GM21619 (cell line): ENCODE measurements around the gene RAD23B.
"Not testable (repeated sequence)": the region's sequence is repeated elsewhere in the genome, so short reads cannot be mapped to it uniquely, and the experiment has no call there.

Experiments
- ATAC-seq: cut with Tn5 transposase; IDR thresholded peaks from one replicate; pipeline ENCODE4 v1.9.1; 2021; ENCODE audit not compliant: unreplicated experiment

RAD23B gene

DNA sequence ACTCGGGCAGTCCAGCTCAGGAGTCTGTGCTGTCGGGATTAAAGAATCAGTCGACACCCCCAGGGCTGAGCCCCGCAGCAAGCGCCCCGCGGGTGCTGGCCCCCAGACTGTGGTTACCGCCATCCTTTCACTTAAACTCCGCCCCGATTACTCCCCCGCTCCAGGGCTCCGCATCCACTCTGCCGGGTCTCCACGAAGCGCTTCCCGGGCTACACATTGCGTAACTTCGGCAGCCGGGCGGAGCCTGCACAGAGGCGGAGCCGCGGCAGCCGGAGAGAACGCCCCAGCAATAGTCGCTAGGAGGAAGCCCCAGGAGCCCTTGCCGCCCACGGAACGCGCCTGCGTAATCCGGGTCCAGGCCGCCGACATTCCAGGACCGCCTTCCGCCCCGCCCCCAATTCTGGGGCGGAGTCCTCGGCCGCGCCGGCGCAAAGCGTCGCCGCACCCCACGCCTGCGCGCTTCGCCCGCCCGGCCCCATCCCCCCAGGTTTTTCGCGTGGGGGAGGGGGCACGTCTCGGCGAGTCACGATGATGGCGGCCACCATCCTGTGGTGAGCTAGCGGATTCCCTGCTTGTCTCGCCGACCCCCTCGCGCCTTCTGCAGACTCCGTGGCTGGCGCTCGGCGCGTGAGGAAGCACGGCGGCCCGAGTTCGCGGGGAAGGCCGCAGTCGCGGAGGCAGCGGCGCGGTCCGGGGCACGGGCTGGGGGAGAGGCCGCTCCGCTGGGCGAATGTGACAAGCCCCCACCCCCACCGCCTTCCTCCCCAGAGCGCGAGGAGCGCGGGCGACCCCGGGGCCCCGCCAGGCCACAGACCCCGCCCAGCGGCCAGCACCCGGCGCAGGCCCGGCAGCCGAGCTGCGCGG is at the start of gene RAD23B:
TSS of gene RAD23B (plus strand) at position 521 of the 864 bp plus-strand sequence. CDS start 351 bp downstream, outside the sequence.
- ATAC-seq: peak; percentile 86

DNA sequence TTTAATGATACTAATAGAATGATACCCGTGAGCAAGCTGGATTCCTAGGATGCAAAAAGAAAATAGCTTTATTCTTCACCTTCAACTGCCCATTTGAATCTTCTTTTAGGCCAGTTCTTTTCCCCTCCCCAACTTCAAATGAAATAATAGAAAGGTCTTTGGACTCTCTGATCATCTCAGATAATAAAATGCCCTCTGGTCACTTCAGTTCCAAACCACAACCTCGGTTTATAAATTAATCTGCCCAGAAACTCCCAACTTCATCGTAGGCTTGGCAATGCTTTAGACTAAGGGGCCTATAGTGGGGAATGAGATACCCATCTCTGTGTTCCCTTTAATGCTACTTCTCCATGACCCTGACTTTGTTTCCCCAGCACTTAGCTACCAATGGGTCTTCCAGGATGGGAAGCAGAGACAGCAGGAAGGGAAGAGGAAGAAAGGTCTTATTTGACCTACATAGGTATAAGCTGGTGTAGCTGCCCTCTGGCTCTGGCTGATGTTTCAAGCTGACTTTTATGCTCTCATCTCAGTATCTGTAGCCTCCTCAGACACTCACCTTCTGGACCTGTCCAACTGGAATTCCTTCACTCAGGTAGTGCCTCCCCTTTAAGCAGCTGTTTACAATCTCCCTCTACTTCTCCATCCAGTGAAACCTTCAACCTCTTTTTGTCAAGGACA is 47.2 kb upstream of the RAD23B start:
- no peak for ATAC-seq

DNA sequence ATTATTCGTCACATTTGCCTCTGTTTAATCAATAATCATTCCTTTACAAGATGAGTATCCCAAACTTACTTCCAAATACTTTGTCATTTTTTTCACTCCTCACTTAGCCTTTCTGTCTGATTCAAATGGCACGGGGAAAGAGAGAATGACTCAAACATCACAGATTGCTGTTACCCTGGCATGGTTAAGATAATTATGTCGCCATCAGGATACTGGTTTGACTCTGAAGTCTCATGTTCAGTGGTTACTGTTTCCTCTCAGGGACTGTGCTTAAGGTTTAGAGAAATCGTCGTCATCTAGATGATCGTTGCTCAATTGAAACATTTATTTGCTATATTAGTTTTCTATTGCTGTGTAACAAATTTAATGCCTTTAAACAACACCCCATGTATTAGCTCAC is 45.2 kb upstream of the RAD23B start:
- peak; percentile 53 for ATAC-seq

DNA sequence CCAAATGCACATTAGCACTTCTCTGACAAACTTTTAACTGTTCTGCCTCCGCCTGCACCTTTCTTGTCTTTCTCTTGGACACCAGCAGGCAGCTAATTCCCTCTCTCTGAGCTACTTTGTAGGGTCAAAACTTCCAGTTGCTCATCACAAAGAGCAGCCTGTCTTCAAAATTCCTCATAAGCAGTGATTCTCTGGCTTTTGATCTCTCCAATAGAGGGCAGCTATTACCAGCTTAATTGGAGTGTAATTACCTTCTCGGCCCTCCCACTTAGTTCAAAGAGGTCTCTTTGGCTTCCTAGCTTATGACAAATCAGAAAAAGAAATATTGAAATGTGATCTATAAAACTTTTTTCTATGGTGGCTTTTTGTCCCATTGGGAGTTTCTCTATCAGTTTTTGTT is 43.6 kb upstream of the RAD23B start:
- ATAC-seq: no peak

DNA sequence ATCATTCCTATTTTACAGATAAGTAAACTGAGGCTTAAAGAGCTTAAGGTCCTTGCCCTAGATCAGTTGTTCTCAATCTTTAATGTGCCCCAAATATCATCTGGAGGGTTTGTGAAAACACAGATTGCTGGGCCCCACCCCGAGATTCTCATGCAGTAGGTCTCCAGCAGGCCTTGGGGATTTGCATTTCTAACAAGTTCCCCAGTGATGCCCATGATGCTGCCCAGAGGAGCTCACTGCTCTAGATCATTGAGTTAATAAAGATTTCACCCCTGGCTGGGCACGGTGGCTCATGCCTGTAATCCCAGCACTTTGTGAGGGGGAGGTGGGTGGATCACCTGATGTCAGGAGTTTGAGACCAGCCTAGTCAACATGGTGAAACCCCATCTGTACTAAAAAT is 42.8 kb upstream of the RAD23B start:
- ATAC-seq: no peak

DNA sequence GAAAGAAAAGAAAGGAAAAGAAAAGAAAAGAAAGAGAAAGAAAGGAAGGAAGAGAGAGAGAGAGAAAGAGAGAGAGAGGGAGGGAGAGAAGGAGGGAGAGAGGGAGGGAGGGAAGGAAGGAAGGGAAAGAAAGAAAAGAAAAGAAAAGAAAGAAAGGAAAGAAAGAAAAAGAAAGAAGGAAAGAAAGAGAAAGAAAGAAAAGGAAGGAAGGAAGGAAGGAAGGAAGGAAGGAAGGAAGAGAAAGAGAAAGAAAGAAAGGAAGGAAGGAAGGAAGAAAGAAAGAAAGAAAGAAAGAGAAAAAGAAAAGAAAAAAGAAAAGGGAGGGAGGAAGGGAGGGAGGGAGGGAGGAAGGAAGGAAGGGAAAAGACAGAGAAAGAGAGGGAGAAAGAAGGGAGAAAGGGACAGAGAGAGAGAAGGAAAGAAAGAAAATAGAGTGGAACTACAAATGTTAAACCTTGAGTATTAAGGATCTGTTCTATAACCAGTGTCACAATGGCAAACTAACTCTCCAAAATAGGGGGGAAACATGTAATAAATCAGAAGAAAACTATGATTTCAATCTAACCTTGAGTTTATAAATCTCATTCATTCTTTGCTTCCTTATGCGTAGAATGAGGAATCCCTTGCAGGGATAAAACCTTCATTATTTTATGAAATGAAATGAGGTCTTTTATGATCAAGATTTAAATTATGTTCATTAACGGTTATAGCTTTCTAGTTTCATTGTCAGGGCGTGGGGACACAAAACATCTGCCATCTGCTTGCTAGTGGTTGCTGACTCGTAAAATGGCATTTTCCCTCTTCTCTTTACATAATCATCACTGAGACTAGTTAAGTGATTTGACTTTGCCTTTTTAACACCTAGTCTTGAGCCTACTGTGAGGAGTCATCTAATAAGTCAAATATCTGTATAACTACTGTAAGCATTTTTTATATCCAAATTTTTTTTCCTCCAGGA is 40.7 kb upstream of the RAD23B start:
- ATAC-seq: no peak

DNA sequence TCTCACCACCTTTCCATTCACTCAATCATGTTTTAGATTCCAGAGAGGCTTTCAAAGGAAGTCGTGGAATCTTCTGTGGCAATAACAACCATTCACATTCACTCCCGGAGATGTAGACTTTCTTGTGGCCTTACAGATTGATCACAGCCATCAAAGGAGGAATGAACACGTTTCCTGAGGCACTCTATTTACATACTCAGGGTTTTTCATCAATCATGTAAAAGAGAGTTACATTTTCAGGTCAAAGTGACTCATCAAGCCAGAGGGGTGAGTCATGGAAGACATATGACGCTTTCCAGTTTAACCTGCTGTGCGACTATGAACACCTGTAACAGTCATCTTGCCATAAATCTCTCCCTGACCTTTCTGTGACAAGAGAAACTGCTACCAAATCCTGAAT is 39.3 kb upstream of the RAD23B start:
- ATAC-seq: peak; percentile 87

DNA sequence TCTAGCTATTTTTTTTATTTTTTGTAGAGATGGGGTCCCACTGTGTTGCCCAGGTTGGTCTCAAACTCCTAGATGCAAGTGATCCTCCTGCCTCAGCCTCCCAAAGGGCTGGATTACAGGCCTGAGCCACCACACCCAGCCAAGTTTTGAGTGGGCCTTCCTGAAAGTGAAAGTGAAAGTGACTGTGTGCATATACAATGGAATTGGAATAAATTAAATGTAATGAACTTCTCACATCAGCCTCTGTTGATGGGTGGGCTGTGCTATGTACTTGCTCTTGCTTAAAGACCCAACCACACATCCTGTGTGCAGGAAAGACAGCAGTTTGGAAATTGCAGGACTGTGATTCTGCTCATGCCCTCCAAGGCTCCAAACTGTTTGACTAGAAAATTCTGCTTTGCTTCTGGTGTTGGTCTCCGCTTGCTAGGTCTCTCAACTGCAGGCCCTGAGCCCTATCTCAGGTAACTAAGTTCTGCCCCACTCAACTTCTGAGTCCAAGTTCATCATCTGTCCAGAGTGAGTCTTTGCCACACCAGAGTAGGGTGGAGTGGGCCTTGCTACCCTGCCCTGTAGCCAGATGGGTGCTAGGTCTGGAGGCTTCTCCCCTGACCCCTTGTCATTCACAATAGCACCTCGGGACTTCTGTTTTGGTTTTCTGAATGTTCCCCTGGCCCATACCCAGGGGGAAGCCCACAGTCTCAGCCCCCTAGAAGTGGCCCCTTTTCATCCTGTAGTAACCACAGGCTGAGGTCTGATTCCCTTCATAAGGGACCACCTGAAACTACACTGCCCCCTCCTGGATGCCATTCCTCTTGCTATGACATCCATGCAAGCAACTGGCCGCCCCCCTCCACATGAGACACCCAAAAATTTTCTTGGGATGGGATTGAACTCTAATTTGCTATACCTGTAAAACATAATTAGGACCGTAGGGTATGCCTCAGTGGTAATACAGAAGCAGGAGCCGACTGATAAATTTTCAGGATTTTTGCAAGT is 36.5 kb upstream of the RAD23B start:
- ATAC-seq: no peak

DNA sequence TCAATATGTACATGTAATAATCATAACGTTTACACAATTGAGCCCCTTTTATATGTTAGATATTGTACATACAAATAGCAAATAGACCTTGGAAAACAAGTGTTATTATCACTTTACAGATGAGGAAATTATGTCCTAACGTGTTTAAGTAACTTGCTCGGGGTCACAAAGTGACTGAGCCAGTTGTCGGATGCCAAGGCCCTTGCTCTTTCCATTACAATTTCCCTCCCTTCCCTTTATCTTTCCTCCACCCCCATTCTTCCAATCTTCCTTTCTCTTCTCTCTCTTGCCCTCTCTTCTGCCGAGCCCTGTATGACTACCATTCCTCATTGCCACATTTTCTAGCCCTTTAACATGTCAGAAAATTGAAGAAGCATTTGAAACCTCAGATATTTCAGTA is 34.4 kb upstream of the RAD23B start:
- ATAC-seq: no peak

DNA sequence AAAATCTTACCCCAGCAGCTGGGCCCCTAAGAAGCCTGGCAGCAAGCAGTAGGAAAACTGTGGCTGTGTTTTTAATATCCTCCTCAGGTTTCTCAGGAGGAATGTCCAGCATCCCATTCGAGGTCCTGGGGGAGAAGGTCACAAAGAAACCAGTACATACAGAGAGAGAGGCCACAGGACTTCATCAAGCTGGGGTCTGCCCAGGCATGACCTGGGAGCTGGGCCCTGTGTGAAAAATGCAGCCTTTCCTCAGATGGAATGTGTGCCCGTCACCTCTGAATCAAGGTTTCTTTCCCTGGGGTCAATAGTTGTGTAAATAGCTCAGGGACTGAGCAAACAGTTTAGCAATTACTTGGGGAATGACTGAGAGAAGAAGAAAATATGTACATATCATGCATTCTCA is 33.9 kb upstream of the RAD23B start:
- no peak for ATAC-seq

DNA sequence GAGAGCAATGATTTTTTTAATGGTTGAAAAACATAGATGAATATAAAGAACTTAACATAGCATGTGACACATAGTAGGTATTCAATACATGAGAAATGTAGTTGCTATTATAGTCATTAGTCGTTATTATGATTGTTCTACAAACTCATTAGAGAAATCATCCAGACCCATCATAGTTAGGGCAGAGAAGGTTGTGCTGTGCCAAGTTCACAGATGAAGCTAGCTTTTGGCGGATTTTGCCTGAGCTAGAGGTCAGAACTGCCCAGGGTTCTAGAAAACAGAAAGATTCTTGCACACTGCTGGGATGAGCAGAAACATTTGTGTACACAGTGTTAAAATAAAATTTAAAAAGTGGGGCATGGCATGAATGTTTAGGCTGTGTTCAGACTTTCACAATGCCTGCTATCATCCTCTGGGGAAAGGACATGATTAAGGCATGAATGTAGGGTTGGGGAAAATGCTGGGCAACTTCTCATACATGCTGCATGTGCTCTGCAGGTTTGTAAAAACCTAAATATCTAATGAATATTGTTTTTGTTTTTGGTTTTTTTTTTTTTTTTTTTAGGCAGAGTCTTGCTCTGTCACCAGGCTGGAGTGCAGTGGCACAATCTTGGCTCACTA is 33.3 kb upstream of the RAD23B start:
- no peak for ATAC-seq

DNA sequence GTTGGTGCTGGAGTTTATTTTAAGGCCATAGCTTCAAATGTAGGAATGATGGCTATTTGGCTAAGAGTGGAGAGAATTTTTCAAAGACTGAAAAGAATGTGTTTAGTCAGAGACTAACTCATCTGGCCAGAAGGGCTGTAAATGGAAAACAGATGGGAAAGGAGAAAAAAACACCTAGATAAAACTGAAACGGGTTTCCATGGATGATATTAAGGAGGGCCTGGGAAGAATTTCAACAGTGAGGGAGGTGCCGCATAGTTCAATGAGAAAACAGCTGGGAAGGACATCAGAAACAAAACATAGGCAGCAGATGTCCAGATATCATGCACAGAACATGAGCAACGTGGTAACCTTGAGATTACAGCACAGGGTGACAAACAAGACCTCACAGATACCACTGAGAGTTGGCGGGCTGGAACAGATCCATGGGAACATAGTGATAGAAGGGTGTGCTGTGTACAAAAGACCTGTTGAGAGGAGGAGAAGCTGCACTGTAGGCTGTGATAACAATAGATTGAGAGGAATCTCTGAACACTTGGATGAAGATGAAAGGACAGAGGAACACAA is 31.2 kb upstream of the RAD23B start:
- no peak for ATAC-seq

DNA sequence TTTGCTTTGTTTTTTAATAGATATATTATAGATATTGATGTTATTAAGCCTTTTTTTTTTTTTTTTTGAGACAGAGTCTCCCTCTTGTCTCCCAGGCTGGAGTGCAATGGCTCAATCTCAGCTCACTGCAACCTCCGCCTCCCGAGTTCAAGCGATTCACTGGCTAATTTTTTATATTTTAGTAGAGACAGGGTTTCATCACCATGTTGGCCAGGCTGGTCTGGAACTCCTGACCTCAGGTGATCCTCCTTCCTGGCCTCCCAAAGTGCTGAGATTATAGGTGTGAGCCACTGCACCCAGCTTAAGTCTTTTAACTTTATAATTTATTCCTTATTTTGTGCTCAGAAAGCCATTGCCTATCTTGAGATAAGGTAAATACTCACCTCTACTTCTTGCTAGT is 24.2 kb upstream of the RAD23B start:
- ATAC-seq: no peak

DNA sequence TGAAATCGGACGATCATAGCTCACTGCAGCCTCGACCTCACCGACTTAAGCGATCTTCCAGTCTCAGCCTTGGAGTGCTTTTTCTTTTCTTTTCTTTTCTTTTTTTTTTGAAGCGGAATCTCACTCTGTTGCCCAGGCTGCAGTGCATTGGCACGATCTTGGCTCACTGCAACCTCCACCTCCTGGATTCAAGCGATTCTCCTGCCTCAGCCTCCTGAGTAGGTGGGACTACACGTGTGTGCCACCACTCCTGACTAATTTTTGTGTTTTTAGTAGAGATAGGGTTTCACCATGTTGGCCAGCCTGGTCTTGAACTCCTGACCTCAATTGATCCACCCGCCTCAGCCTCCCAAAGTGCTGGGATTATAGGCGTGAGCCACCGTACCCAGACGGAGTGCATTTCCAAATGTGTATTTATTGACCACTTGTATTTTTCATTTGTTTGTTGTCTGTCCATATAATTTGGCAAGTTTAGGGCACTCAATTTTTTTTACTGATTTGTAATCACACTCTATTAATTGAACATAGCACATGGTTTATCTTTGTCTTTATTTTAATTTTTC is 23.2 kb upstream of the RAD23B start:
- not testable (repeated sequence) for ATAC-seq

DNA sequence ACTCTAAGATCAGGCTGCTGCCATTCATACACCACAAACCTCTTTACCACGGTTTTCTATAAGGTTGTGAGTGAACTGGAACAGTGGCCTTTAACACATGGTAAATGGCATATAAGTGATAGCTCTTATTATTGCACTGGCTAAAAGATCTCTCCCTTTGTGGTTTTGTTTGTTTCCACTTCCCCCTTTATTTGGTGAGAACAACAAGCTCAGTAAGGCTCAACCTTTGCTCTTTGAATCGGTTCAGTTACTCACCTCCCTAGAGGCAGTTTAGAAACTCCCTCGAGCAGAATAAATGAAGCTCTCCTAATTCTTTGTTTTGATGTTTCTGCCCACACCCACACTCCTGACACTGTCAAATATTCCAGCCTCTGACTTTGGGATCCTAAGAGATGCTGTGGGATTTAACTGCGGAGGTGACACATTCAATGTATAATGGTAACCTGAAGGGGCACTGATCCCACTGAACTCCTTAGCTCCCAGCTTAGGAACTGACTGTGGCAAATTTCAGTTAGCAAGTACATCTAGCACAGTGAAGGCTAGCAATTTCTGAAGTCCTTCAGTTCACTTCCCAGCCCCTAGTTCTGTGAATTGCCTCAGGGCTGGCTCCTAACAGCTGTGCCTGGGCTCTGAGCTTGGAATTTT is 22.5 kb upstream of the RAD23B start:
- ATAC-seq: peak; percentile 99

DNA sequence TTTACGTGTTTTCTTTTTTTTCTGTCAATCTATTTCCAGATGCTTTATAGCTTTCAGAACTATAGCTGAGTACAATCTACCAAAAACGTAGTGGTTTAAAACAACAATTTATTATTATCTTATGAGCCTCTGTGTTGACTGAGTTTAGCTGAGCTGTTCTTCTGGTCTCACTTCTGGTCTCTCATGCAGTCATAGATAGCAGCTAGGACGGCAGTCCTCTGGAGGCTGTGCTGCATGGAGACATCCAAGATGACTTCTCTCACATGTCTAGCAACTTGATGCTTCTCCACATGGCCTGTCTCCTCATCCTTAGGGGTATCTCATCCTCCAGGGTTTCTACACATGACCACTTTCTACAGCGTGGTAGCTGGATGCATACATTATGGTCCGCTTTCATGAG is 22.0 kb upstream of the RAD23B start:
- ATAC-seq: no peak

DNA sequence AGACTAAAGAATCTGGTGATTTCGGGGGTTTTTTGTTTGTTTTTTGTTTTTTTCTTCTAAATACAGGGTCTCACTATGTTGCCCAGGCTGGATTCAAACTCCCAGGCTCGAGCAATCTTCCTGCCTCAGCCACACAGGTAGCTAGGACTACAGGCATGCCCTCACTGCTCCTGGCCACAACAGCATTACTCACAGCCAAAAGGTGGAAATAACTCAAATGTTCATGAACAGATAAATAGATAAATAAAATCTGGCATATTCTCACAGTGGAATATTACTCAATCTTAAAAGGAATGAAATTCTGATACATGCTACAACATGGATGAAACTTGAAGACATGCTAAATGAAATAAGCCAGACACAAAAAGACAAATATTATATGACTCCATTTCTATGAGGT is 19.8 kb upstream of the RAD23B start:
- ATAC-seq: no peak

DNA sequence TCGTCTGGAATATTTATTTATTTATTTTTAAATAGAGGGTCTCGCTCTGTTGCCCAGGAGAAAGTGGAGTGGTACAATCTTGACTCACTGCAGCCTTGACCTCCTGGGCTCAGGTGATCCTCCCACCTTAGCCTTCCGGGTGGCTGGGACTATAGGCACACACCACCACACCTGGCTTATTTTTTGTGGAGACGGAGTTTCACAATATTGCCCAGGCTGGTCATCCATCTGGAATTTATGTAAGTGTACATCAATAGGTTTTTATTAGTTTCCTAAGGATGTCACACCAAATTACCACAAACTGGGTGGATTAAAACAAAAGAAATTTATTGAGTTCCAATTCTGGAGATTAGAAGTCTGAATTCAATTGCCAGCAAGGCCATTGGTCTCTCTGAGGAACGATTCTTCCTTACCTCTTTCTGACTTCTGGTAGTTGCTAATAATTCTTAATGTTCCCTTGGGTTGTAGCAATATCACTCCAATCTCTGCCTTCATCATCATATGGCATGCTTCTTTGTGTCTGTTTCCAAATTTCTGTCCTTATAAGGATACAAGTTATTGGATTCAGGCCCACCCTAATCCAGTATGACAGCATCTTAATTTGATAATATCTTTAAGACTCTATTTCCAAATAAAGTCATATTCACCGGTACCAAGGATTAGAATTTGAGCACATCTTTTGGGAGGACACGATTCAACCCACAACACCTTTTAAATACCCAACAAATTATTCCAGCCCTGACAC is 16.3 kb upstream of the RAD23B start:
- ATAC-seq: no peak
